DMS 273 treated with DMSO at 0.1 percent for 48 hours (cell line): ENCODE measurements around the gene PKHD1.

Experiments
- DNase-seq: peaks from one replicate; lab custom pipeline; 2025; lab: John Stamatoyannopoulos, UW

Gene PKHD1, protein sequence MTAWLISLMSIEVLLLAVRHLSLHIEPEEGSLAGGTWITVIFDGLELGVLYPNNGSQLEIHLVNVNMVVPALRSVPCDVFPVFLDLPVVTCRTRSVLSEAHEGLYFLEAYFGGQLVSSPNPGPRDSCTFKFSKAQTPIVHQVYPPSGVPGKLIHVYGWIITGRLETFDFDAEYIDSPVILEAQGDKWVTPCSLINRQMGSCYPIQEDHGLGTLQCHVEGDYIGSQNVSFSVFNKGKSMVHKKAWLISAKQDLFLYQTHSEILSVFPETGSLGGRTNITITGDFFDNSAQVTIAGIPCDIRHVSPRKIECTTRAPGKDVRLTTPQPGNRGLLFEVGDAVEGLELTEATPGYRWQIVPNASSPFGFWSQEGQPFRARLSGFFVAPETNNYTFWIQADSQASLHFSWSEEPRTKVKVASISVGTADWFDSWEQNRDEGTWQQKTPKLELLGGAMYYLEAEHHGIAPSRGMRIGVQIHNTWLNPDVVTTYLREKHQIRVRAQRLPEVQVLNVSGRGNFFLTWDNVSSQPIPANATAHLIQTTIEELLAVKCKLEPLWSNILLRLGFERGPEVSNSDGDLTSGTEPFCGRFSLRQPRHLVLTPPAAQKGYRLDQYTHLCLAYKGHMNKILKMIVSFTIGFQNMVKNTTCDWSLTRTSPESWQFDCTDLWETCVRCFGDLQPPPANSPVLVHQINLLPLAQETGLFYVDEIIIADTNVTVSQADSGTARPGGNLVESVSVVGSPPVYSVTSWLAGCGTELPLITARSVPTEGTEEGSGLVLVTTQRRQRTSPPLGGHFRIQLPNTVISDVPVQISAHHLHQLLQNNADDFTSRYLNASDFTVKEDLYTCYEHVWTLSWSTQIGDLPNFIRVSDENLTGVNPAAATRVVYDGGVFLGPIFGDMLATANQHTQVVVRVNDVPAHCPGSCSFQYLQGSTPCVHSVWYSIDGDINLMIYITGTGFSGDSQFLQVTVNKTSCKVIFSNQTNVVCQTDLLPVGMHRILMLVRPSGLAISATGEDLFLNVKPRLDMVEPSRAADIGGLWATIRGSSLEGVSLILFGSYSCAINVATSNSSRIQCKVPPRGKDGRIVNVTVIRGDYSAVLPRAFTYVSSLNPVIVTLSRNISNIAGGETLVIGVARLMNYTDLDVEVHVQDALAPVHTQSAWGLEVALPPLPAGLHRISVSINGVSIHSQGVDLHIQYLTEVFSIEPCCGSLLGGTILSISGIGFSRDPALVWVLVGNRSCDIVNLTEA (N-terminal part only)

DNA sequence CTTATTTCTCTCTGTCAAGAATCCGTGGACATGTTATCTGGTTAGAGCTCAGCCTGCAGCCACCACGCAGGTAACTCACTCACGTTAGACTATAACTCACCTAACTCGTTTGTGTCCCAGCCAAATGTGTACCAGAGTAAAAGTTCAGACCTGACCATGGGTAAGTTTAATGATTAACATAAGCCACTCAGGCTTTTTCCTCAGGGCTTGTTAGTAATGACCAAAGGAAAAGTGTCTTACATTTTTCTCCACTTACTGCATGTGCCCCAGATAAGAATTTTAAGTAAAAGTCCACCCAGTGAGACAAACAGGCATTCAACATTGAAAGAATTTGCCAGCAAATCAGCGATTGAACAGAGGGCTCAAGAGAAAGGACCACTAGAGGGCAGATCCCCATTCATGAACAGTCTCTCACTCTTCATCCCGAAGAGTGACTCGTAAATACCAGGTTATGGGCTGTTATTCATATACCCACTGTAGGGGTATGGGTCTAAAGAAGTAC is at the start of gene PKHD1:
Gene PKHD1, minus strand, starts transcription at position 116 of the 502 bp plus-strand sequence. CDS start 2,680 bp downstream, outside the sequence.
- DNase-seq: no peak

DNA sequence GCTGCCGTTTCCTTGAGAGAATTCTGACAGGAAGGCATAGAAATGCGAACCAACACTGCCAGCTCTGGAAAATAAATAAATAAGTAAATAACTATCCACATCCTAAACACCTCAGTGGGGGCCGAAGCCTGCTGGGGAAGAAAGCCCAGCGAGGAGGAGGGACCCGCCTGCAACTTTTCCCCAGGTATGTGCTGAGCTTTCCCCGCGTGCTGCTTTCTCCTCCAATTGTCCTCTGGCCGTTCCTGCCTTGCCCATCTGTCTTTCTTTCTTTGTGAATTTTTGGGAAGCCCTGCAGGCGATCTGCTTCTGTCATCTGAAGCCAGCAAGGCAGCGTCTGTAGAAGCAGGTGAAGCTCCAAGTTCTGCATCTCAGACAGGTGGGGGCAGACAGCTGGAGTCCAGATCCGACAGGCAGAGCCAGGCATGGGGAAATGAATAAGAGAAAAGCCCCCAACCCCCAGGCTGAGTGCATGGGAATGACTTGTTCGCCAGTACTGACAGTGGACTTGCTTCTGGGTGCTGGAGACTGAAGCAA is 49.6 kb upstream of the PKHD1 start:
- DNase-seq: no peak

DNA sequence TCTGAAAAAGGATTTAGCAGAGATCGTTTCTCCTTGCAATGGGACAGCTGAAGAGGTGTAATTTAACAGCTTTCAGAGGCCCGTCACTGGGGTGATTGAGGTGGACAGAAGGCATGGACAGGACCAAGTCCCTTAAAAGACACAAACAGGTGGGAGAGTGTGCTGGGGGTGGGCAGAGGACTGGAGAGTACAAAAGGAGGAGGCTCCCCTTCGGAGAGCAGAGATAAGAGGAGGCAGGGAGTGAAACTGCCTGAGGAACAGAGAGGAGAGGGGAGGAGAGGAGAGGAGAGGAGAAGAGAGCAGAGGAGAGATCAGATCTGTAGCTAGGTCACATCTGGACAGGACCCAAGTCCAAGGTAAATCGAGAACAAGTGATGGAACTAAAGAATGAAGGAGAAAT is 48.6 kb upstream of the PKHD1 start:
- DNase-seq: no peak

DNA sequence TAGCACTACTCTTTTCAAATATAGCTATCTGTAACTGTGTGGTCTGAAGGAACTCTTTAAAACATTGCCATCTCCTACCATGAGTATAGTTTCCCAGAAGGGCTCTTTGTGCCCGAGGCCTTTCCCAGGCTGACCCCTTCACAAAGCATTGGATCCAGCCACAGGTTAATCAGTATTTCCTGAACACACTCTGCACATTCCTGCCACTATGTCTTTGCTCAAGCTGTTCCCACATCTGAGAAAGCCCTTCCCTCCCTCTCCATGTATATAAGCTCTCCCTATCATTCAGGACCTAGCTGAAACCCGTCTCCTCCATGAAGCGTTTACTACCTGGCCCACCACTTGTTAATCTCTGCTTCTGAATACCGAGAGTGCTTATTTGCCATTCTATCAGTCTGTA is 47.8 kb upstream of the PKHD1 start:
- no peak for DNase-seq

DNA sequence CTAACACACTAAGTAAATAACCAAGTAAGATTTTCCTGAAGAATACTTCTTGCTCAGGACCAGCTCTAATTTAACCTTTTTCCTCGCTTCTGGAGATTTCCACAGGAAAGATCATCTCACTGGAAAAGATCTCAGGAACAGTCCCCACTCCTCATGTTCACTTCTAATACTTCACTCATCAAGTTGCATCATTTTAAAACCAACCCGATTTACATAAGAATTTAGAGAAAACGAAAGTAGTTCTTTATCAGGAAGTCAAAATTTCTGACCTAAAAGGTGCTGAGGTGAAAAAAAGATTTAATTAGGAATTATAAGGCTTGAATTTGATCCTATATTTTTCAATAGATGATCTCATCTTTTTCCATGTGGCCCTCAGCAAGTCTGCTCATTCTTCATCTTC is 46.6 kb upstream of the PKHD1 start:
- no peak for DNase-seq

DNA sequence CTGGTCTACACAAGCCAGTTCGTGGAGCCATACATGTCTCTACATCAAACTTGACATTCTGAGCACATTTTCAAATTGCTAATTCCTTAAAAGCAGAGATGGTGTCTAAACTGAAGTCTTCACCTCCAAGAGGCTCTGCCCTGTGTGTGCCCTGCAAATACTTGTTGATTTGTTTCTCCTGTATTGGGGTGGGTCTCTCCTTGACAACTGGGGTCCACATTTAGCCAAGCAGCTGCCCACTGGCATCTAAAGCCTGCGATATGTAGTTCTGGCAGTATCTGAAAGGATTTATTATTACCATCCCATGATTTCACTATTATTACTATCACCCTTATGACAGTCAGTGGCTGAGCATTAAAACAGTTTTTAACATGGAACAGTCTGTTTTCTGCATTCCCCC is 45.9 kb upstream of the PKHD1 start:
- no peak for DNase-seq

DNA sequence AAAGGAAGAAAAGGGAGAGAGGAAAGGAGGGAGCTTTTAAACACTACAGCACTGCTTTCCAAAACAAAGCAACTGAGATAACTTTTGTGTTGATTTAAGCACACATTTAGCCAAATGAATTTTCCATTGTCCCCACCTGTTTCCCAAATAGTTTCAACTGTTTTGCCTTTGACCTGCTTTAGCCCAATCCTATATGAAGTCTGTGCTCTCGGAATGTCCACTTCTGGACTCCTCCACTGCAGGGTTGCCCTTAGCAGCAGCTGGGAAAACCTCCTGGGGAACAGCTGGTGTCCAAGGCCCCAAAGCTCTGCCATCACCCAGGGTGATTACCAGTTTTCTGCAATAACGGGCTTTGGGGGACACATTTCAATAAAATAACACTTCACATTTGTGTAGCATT is 44.9 kb upstream of the PKHD1 start:
- no peak for DNase-seq

DNA sequence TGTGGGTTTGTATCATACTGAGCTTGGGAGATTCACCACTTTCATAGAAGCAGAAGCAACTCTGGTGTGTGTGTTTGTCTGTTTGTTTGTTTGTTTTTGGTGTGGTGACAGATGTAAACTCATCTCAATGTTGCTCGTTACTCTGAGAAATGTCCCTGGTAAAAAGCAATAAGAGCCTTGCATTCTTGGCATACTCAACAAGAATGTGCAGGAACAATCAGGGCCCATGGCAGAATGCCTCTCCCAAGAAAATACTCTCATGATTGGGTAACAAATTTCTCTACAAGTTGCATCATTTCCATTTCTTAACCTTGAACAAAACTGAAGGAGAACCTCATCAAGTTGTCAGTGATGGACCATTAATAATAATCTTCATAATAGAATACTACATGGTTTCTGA is 43.0 kb upstream of the PKHD1 start:
- no peak for DNase-seq

DNA sequence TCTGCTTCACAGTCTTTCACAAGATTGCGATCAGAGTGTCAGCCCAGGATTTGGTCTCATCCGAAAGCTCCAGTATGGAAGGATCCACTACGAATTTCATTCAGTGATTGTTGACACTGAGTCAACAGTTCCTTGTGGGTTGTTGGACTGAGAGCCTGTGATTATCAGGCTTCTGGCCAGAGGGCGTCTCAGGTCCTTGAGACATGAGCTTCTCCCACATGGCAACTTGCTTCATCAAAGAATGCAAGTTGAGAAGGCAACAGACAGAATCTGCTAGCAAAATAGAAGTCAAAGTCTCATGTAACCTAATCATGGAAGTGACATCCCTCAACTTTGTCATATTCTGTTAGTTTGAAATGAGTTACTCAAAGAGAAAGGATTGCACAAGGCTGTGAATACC is 40.5 kb upstream of the PKHD1 start:
- DNase-seq: no peak

DNA sequence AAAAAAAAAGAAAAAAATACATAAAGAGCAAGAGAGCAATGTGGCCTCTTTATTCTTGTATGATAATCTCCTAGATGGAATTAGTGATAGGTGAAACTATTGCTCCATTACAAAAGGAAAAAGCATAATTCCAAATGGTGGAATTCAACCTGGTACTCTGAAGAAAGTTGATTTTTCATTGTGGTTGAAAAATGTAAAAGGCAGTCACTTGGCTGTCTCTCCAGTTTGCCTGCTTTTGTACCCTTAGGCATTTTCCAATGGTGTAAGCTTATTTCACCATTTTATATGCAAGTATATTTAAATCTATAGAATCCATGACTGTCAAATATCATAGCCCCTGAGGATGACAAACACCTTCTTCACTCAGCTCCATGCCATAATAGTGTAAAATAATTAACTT is 38.8 kb upstream of the PKHD1 start:
- no peak for DNase-seq

DNA sequence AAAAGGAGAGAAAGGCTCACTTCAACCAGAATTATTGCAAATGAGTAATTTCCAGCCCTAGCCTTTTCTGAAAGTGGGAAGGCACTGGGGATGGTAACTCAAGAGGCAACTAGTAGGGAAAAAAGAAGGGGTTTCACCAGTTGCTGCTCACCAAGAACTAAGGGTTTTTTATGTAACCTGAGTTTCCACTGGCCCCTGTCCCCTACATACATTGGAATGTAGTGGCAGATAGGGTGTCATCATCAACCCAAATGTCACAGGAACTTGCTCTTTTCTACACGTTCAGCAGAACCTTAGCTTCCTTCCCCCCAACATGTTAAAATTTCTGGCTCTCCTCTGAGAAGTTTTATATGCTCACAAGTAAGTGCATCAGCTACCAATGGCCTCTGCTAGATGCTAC is 38.2 kb upstream of the PKHD1 start:
- no peak for DNase-seq

DNA sequence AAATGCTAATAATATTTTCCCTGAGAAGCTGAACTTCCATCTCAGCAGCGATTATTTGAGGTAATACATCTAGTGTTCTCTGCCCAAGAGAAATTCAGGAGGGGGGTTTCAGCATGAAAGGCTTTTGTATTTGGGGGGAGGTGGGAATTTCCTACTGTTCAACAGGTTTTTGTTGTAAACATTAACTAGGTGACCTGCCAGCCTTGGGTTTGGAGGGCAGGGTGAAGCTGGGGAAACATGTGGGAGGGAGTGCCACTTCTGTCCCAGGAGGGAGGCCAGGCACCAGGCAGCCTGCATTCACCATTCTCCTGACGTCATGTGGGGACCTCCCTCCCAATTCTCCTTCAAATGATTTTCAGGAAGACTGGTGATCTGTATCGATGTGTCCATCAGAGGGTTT is 37.7 kb upstream of the PKHD1 start:
- DNase-seq: no peak

DNA sequence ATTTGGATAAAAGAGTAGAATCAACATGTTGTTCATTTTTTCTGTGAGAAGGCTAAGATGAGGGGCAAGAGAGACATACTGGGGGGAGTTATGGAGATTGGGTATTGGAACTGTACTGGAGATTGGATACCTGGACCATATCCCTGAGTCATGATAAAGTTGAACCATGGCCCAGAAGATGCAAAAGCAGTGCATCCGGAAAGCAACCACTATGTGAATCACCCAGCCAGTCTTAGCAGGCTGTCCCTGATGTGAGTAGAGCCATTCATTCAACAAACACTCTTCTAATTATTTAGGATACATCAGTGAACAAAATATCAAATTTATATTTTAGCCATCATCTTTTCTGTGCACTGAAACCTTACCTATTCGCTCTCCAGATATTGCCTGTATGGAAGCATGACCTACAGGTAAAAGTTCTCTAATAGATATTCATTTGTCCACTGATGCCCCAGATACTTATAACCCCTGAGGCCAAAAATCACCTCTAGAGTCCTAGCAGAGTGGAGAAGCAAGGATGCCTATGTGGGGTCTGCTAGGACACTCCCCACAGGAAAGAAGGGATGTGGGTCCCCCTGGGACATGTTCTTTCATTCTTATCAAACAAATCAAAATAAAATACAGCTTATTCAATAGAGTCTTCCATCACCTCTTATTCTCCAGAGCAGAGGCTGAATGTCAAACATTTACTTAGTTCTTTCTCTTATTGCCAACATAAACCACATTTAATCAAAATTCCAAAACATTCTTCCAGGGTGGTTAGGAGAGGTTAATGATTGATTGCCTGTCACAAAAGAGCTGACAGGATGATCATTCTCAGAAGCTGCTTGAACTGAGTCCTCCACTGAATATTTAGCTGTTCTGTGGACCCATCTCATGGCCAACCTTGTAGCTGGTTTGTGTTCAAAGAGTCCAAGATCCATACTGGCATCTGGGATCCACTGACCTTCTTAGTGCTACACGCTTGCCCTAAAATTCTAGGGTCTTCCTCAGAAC is 37.0 kb upstream of the PKHD1 start:
- no peak for DNase-seq

DNA sequence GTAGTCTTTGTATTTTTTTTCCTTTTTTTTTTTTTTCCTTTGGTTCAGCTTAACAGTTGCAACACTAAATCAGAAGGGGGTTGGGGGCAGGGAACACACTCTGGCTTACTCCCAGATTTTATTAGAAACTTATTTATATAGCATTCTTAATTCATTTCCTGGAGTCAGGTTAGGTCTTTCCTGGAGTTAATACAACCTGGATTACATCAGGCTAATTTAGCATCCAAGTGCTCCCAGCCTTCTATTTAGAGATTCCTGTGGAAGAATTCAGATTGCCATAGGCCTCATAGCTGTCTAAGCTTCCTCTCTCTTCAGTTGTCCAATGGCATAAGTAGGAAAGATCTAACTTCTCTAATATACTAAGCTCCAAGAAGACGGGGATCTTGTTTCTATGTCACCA is 35.8 kb upstream of the PKHD1 start:
- DNase-seq: no peak

DNA sequence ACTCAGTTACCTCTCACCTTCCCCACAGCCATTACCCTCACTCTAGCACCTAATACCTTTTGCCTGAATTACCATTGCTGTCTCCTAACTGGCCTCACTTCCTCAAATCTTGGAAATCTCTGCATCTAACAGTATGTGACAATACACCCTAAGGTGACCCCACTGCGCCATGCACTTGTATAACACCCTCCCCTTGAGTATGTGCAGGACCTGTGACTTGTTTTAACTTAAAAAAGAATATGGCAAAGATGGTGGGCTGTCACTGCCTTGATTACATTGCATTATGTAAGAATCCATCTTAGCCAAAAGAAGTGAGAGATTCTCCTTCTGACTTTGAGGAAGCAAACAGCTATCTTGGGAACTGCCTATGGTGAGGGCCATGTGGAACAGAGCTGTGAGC is 29.9 kb upstream of the PKHD1 start:
- DNase-seq: no peak

DNA sequence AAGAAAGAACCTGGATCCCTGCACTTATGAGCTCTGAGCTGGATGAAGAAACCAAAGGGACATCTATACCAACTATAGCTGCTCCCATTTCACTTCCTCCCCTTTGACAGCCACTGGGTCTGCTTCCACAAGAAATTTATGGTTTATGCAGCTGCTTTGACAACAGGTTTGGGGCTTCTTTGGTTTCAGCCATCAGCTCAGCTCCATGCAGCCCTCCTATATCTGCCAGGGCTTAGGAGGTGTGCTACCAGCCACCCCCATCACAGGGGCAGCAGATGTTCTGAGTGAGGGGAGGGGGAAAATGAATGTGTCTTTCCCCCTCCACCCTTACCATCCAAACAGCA is 29.2 kb upstream of the PKHD1 start:
- no peak for DNase-seq

DNA sequence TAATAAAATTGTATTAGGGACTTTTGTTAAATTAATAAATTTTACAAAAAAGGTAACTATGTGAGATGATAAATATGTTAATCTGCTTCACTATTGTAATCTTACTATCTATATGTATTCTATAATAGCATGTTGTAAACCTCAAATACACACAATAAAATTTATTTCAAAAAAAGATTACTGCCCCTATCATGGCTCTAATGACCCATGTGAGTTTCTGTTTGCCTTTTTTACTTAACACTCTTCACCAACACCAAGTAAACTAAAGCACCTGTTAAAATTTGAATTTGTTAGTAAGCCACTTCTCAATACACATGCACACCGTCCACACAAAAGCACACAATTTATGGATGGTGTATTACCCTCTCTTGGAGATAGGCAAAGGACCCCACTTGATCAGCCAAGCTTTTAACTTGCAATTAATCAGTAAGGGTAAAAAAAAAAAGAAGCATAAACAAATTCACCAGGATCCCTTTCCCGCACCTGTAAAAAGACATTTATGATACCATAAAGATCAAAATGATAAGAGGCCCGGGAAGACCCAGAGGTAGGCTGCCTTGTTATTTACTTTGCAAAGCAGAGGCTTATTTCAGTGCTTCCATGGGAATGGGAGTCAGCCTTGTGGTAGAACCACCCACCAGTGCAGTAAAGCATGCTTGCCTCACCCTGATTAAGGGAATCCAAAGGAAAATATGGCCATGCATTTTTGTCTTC is 28.6 kb upstream of the PKHD1 start:
- DNase-seq: no peak

DNA sequence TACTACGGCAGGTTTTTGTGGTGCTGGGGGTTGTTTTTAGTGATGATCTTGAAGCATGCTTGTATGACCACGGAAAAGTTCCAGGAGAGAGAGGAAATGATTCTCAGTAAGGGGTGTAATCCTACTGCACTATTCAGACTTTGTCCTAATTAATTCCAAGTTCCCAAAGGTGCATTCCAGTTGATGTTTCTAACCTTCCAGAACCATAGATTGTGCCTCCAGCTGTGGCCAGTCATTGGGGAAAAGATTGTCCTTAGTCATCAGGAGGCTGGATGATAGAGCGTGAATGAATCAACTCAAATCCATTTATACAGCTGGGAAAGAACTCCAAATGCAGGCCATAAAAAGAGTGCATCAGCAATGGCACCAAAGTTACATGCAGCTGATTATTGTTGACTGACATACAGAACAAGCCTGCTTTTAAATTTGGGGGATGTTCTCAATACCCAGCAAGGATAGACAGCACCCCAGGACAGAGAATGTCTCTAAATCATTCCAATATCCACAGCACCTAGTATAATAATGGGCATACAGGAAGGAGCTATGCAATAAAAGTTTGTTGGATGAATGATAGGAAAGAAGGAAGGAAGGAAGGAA is 27.8 kb upstream of the PKHD1 start:
- DNase-seq: no peak

DNA sequence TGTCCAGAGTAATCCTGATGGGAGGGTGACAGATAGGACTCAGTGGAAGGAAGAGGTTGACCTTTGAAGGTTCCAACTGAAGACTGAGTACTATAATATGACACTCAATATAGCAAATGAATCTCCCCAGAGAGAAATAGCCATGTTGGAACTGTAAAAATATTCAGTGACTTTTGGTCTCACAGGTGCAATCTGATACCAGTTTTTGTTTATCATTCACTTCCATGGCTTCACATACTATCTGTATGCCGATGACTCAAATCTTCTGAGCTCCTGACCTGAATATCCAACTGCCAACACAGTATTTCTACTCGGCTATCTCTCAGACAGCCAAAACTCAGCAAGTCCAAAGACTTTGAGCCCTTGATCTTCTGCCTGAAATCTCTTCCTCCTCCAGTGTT is 21.8 kb upstream of the PKHD1 start:
- no peak for DNase-seq

DNA sequence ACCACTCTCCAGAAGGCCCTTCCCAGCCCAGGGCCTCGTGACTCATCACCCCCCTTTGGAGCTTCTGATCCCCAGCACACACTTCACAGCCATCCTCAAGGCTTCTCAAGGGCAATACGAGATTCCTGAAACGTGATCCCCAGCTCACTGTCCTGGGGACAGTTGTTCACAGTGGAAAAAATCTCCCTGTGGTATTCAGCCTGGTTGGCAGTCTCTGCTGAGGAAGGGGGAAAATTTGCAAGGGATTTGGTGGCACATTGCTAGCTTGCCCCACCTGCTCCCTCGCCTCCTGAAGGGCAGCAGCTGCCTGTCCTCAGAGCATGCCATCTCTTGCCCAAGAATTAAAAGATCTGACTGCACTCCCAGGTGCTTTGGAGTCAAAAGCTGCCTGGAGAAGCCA is 20.7 kb upstream of the PKHD1 start:
- no peak for DNase-seq
